ENCODE results near the gene MRPS25. TPM values are rescaled to one million over a fixed set of nuclear protein-coding genes. Genes with fewer than 3 reads are reported as not detected.

MRPS25 gene
- total and polyA plus RNA-seq, 2 donors from 2014 or later = 57.2 to 89.2 TPM

GRCh38 chr3:15112011-15112410, 46.9 kb upstream of the MRPS25 start:
- no peak for FAIRE-seq
- Histone ChIP-seq H3K4me3 (ENCODE audit: low read length in 3 of 3) (no peak overlapping the region), H3K27ac (ENCODE audit: low read depth in 2 of 2, low read length in 2 of 2) (no peak overlapping the region), H3K9me3 (ENCODE audit: control insufficient read depth in 2 of 3, insufficient read depth in 1 of 3, low read length in 3 of 3) (no peaks in the 10 kb centered on the region), H3K9ac (ENCODE audit: low read length in 3 of 3) (no peak overlapping the region), H3K27me3 (ENCODE audit: control insufficient read depth, insufficient read depth, low read length) (no peaks in the 10 kb centered on the region), H3K36me3 (ENCODE audit: control insufficient read depth in 2 of 3, insufficient read depth in 3 of 3, low read length in 3 of 3) (no peaks in the 10 kb centered on the region), H3K4me1 (ENCODE audit: control insufficient read depth in 2 of 3, insufficient read depth in 2 of 3, low read depth in 1 of 3, low read length in 3 of 3) (peaks cover 0 to 8% (median 2%) of the 10 kb centered on the region in 3 donors)
- no peak for TF ChIP-seq CTCF (IDR thresholded peaks at IDR 0.05; ENCODE audit: borderline replicate concordance, extremely low read depth, insufficient read depth)
- intact Hi-C loops (cut with DNase I) = no loop called here
- no peak for DNase-seq

GRCh38 chr3:15110206-15110605, 45.1 kb upstream of the MRPS25 start:
- H3K4me3 ChIP-seq (ENCODE audit: low read length in 3 of 3) = no peak overlapping the region
- H3K36me3 ChIP-seq (ENCODE audit: control insufficient read depth in 2 of 3, insufficient read depth in 3 of 3, low read length in 3 of 3) = no peaks in the 10 kb centered on the region
- no peaks in the 10 kb centered on the region for H3K27me3 ChIP-seq (ENCODE audit: control insufficient read depth, insufficient read depth, low read length)
- H3K9ac ChIP-seq (ENCODE audit: low read length in 3 of 3) = no peak overlapping the region
- H3K4me1 ChIP-seq (ENCODE audit: control insufficient read depth in 2 of 3, insufficient read depth in 2 of 3, low read depth in 1 of 3, low read length in 3 of 3) = peaks cover 0 to 8% (median 2%) of the 10 kb centered on the region in 3 donors
- DNase-seq = no peak
- intact Hi-C loops (cut with DNase I) = no loop called here
- H3K9me3 ChIP-seq (ENCODE audit: control insufficient read depth in 2 of 3, insufficient read depth in 1 of 3, low read length in 3 of 3) = no peaks in the 10 kb centered on the region
- no peak for TF ChIP-seq CTCF (IDR thresholded peaks at IDR 0.05; ENCODE audit: borderline replicate concordance, extremely low read depth, insufficient read depth)
- FAIRE-seq = no peak
- no peak overlapping the region for H3K27ac ChIP-seq (ENCODE audit: low read depth in 2 of 2, low read length in 2 of 2)

- no peak for FAIRE-seq
- intact Hi-C loops (cut with DNase I) = no loop called here
Measured at GRCh38 chr3:15108869-15109268, 43.8 kb upstream of the MRPS25 start.

More at GRCh38 chr3:15108869-15109268, 43.8 kb upstream of the MRPS25 start:
- no peaks in the 10 kb centered on the region for H3K9me3 ChIP-seq (ENCODE audit: control insufficient read depth in 2 of 3, insufficient read depth in 1 of 3, low read length in 3 of 3)
- DNase-seq = no peak
- peaks cover 0 to 8% (median 2%) of the 10 kb centered on the region in 3 donors for H3K4me1 ChIP-seq (ENCODE audit: control insufficient read depth in 2 of 3, insufficient read depth in 2 of 3, low read depth in 1 of 3, low read length in 3 of 3)
- H3K4me3 ChIP-seq (ENCODE audit: low read length in 3 of 3) = no peak overlapping the region
- no peaks in the 10 kb centered on the region for H3K36me3 ChIP-seq (ENCODE audit: control insufficient read depth in 2 of 3, insufficient read depth in 3 of 3, low read length in 3 of 3)
- no peaks in the 10 kb centered on the region for H3K27me3 ChIP-seq (ENCODE audit: control insufficient read depth, insufficient read depth, low read length)
- H3K27ac ChIP-seq (ENCODE audit: low read depth in 2 of 2, low read length in 2 of 2) = no peak overlapping the region
- H3K9ac ChIP-seq (ENCODE audit: low read length in 3 of 3) = no peak overlapping the region
- TF ChIP-seq CTCF (IDR thresholded peaks at IDR 0.05; ENCODE audit: borderline replicate concordance, extremely low read depth, insufficient read depth) = no peak

Data from kidney (tissue), 14 donors.